HepG2 (cell line): ENCODE results near the gene SFXN5. TPM values are rescaled to one million over a fixed set of nuclear protein-coding genes. Genes with fewer than 3 reads are reported as not detected.

Source experiments
- FOXA1 ChIP-seq, 2 experiments: fragments of 450-650 bp in 1 of 2; sonication (generic) in 1 of 2; formaldehyde crosslinking in 1 of 2; IDR thresholded peaks; 2 replicates each; pipeline versions ENCODE4 v1.4.0 to v1.6.1; 2016 to 2020; ENCODE audit warnings: missing genetic modification reagents in 1 of 2
- GMEB2 ChIP-seq: IDR thresholded peaks from 2 replicates; pipeline ENCODE4 v1.6.1; 2016; ENCODE audit warnings: missing biosample characterization, missing genetic modification reagents, low read depth
- HNRNPLL ChIP-seq: fragments of 200-400 bp; formaldehyde crosslinking; IDR thresholded peaks from 2 replicates; pipeline ENCODE4 v1.6.1; 2017; ENCODE audit warnings: mild to moderate bottlenecking, low read depth, low read length; ENCODE audit not compliant: poor library complexity, severe bottlenecking
- ISL2 ChIP-seq: sonication (generic); formaldehyde crosslinking; IDR thresholded peaks from 2 replicates; pipeline ENCODE4 v1.5.0; 2020; ENCODE audit warnings: missing genetic modification reagents
- KDM2A ChIP-seq: sonication (generic); formaldehyde crosslinking; IDR thresholded peaks from 2 replicates; pipeline ENCODE4 v1.4.0; 2020; ENCODE audit warnings: low read depth, missing genetic modification reagents, borderline replicate concordance
- KDM6A ChIP-seq: IDR thresholded peaks from 2 replicates; pipeline ENCODE4 v1.6.1; 2016; ENCODE audit warnings: low read depth
- KLF6 ChIP-seq: IDR thresholded peaks from 2 replicates; pipeline ENCODE4 v1.8.0; 2016; ENCODE audit warnings: missing biosample characterization, missing genetic modification reagents
- MAFG ChIP-seq: sonication (generic); formaldehyde crosslinking; IDR thresholded peaks from 2 replicates; pipeline ENCODE4 v1.5.1; 2020; ENCODE audit warnings: mild to moderate bottlenecking, missing genetic modification reagents
- NFYC ChIP-seq: IDR thresholded peaks from 2 replicates; pipeline ENCODE4 v1.6.1; 2016; ENCODE audit warnings: missing genetic modification reagents, missing compliant biosample characterization
- NR2F1 ChIP-seq, 2 experiments: fragments of 450-650 bp in 1 of 2; formaldehyde crosslinking in 1 of 2; IDR thresholded peaks; 2 replicates each; pipeline versions ENCODE4 v1.5.0 to v1.6.1; 2016 to 2020; ENCODE audit warnings: mild to moderate bottlenecking in 1 of 2, missing compliant biosample characterization in 1 of 2, missing genetic modification reagents in 1 of 2, moderate library complexity in 1 of 2
- REXO4 ChIP-seq: sonication (generic); formaldehyde crosslinking; IDR thresholded peaks from 2 replicates; pipeline ENCODE4 v1.8.0; 2022; ENCODE audit warnings: missing genetic modification reagents, mild to moderate bottlenecking, borderline replicate concordance
- SALL1 ChIP-seq: sonication (generic); formaldehyde crosslinking; IDR thresholded peaks from 2 replicates; pipeline ENCODE4 v1.8.0; 2022; ENCODE audit warnings: mild to moderate bottlenecking, missing genetic modification reagents
- WIZ ChIP-seq: sonication (generic); formaldehyde crosslinking; IDR thresholded peaks from 2 replicates; pipeline ENCODE4 v1.5.1; 2020; ENCODE audit warnings: mild to moderate bottlenecking, missing genetic modification reagents
- XRCC5 ChIP-seq: fragments of 200-400 bp; formaldehyde crosslinking; optimal IDR thresholded peaks from 2 replicates; pipeline ENCODE3; 2017; ENCODE audit warnings: mild to moderate bottlenecking, low read length
- YEATS4 ChIP-seq: sonication (generic); formaldehyde crosslinking; IDR thresholded peaks from 2 replicates; pipeline ENCODE4 v1.4.0; 2020; ENCODE audit warnings: missing genetic modification reagents, borderline replicate concordance
- ZNF512B ChIP-seq: sonication (generic); formaldehyde crosslinking; IDR thresholded peaks from 2 replicates; pipeline ENCODE4 v1.5.1; 2020; ENCODE audit warnings: missing genetic modification reagents, mild to moderate bottlenecking, borderline replicate concordance
- ZNF547 ChIP-seq: sonication (generic); formaldehyde crosslinking; IDR thresholded peaks from 2 replicates; pipeline ENCODE4 v1.5.1; 2020; ENCODE audit warnings: mild to moderate bottlenecking, missing genetic modification reagents
- ZNF776 ChIP-seq: sonication (generic); formaldehyde crosslinking; IDR thresholded peaks from 2 replicates; pipeline ENCODE4 v1.4.0; 2020; ENCODE audit warnings: mild to moderate bottlenecking, missing genetic modification reagents
- polyA plus RNA-seq, 8 experiments: library from polyadenylated mRNA; depleted of rRNA in 3 of 8; stranded (reverse) in 7 of 8; unstranded in 1 of 8; fragments of >200 nt; fragmentation: Illumina TruSeq in 4 of 8; extraction: Trizol in 4 of 8; gene quantifications; 2 replicates each; pipeline versions ENCODE4 v1.2.1 to v1.2.3, GENCODE V29; 2011 to 2016; ENCODE audit warnings: low read depth in 4 of 8, missing spikeins in 1 of 8, mixed read lengths in 1 of 8; ENCODE audit not compliant: insufficient read depth in 1 of 8
- total RNA-seq, 5 experiments: library from RNA; depleted of rRNA; stranded (reverse); fragments of >200 nt; fragmentation: Illumina TruSeq; extraction: Trizol; gene quantifications; 2 replicates each; pipeline ENCODE4 v1.2.3, GENCODE V29; 2016; ENCODE audit warnings: low read depth in 1 of 5
- TF ChIP-seq, protein P1 (sequence below): sonication (generic); formaldehyde crosslinking; IDR thresholded peaks from 2 replicates; pipeline ENCODE4 v1.4.0; 2020; ENCODE audit warnings: missing genetic modification reagents

SFXN5 gene
- total and polyA plus RNA-seq, 2 of the 13 experiments (the other 11 are each of a cell fraction or from before 2014, with no cell fraction given) = 34.9 to 37.4 TPM

- TF ChIP-seq, protein P1, sequence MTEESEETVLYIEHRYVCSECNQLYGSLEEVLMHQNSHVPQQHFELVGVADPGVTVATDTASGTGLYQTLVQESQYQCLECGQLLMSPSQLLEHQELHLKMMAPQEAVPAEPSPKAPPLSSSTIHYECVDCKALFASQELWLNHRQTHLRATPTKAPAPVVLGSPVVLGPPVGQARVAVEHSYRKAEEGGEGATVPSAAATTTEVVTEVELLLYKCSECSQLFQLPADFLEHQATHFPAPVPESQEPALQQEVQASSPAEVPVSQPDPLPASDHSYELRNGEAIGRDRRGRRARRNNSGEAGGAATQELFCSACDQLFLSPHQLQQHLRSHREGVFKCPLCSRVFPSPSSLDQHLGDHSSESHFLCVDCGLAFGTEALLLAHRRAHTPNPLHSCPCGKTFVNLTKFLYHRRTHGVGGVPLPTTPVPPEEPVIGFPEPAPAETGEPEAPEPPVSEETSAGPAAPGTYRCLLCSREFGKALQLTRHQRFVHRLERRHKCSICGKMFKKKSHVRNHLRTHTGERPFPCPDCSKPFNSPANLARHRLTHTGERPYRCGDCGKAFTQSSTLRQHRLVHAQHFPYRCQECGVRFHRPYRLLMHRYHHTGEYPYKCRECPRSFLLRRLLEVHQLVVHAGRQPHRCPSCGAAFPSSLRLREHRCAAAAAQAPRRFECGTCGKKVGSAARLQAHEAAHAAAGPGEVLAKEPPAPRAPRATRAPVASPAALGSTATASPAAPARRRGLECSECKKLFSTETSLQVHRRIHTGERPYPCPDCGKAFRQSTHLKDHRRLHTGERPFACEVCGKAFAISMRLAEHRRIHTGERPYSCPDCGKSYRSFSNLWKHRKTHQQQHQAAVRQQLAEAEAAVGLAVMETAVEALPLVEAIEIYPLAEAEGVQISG (CRISPR knock-in tag) = peak; percentile 62
- TF ChIP-seq NFYC (CRISPR knock-in tag) (peak; percentile 6; the same call in 1 of the 2 replicates), REXO4 (CRISPR knock-in tag) (peak; percentile 94), NR2F1 (CRISPR knock-in tag; IDR thresholded peaks at IDR 0.05) (no peak), GMEB2 (CRISPR knock-in tag) (no peak), YEATS4 (peak; percentile 86), ISL2 (CRISPR knock-in tag) (peak; percentile 35; the same call in 1 of the 2 replicates), ZNF512B (CRISPR knock-in tag) (0 out of 2 replicates have a peak, but pooled peaks have one; percentile 65), XRCC5 (peak; percentile 57), ZNF776 (CRISPR knock-in tag) (peak; percentile 92), HNRNPLL (peak; percentile 42), KDM2A (CRISPR knock-in tag) (peak; percentile 45; the same call in 1 of the 2 replicates), KLF6 (CRISPR knock-in tag) (peak; percentile 72; the same call in 1 of the 2 replicates), FOXA1 (IDR thresholded peaks at IDR 0.05) (no peak), FOXA1 (CRISPR knock-in tag; IDR thresholded peaks at IDR 0.05) (peak; percentile 32; the same call in 1 of the 2 replicates), ZNF547 (peak; percentile 92), WIZ (CRISPR knock-in tag) (no peak), SALL1 (CRISPR knock-in tag) (peak; percentile 89), MAFG (CRISPR knock-in tag) (no peak), KDM6A (CRISPR knock-in tag) (0 out of 2 replicates have a peak, but pooled peaks have one; percentile 12)
Observed at GRCh38 chr2:73112026-73112912, 40.8 kb upstream of the SFXN5 start (continued).
